ENCODE results near the gene HS6ST3.

HS6ST3 gene

DNA sequence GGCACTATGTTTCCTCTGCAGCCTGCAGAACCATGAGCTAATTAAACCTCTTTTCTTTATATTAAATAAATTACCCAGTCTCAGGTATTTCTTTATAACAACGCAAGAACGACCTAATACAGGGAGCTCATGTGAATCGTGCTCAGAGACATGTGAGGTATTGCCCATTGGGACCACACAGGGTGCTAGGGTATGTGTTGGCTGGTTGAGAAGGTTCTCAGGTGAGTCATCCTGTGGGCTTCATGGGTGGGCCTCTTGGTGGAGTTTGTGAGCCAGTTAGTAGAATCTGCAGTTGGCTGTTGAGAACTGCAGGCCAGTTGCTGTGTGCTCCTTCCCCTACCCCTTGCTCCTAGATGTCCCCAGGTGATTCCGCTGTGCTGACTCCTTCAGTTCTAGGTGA is 163.0 kb downstream of the HS6ST3 start:
- Histone ChIP-seq H3K9ac (ENCODE audit: low read length) (no peak overlapping the region), H3K4me3 (ENCODE audit: low read depth, low read length, poor library complexity, severe bottlenecking) (no peak overlapping the region)

DNA sequence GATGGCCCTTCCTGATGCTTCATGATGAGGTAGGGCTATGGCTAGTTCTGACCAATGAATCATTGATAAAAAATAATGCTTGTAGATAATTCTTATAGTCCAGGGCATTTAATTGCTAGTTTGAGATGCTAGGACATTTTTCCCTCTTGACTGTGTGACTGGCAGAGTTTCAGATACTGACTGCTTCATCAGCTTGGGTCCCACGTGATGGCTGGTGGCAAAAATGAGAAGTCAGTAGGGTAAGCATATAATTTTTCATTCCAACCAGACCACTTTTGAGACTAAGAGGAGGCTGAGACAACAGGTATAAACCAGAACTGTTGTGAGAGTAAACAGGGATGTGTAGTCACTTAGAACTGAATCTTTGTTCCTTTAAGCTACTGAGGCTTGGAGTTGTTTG is 183.3 kb downstream of the HS6ST3 start:
- Histone ChIP-seq H3K36me3 (ENCODE audit: insufficient read depth, low read length) (no peaks in the 10 kb centered on the region), H3K4me1 (ENCODE audit: insufficient read depth, low read length, severe bottlenecking) (no peaks in the 10 kb centered on the region), H3K27ac (ENCODE audit: low read depth, low read length, poor library complexity, severe bottlenecking) (no peak overlapping the region), H3K9me2 (ENCODE audit: low read depth, low read length) (no peaks in the 10 kb centered on the region), H3K4me3 (ENCODE audit: low read depth, low read length, poor library complexity, severe bottlenecking) (no peak overlapping the region), H3K9ac (ENCODE audit: low read length) (no peak overlapping the region), H3K4me2 (ENCODE audit: low read length) (no peak overlapping the region), H2AFZ (ENCODE audit: low read length) (no peak overlapping the region), H3K9me3 (ENCODE audit: low read length) (no peaks in the 10 kb centered on the region), H3K27me3 (ENCODE audit: insufficient read depth, low read length) (no peaks in the 10 kb centered on the region), H4K20me1 (ENCODE audit: insufficient read depth, low read length) (no peaks in the 10 kb centered on the region), H3K79me2 (ENCODE audit: insufficient read depth, low read length) (no peaks in the 10 kb centered on the region), H3F3A (ENCODE audit: insufficient read depth, low read length) (no peaks in the 10 kb centered on the region)
- no peak for TF ChIP-seq EZH2 (IDR thresholded peaks at IDR 0.05; ENCODE audit: borderline replicate concordance, low read length)
- TF ChIP-seq, protein P1, sequence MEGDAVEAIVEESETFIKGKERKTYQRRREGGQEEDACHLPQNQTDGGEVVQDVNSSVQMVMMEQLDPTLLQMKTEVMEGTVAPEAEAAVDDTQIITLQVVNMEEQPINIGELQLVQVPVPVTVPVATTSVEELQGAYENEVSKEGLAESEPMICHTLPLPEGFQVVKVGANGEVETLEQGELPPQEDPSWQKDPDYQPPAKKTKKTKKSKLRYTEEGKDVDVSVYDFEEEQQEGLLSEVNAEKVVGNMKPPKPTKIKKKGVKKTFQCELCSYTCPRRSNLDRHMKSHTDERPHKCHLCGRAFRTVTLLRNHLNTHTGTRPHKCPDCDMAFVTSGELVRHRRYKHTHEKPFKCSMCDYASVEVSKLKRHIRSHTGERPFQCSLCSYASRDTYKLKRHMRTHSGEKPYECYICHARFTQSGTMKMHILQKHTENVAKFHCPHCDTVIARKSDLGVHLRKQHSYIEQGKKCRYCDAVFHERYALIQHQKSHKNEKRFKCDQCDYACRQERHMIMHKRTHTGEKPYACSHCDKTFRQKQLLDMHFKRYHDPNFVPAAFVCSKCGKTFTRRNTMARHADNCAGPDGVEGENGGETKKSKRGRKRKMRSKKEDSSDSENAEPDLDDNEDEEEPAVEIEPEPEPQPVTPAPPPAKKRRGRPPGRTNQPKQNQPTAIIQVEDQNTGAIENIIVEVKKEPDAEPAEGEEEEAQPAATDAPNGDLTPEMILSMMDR (IDR thresholded peaks at IDR 0.05; ENCODE audit: low read length) = no peak

More for the DNA sequence above, 163.0 kb downstream of the HS6ST3 start:
- H3K4me2 ChIP-seq (ENCODE audit: low read length) = no peak overlapping the region
- no peaks in the 10 kb centered on the region for H3K9me3 ChIP-seq (ENCODE audit: low read length)
- no peaks in the 10 kb centered on the region for H4K20me1 ChIP-seq (ENCODE audit: insufficient read depth, low read length)
- no peaks in the 10 kb centered on the region for H3K9me2 ChIP-seq (ENCODE audit: low read depth, low read length)
- TF ChIP-seq, protein P1 (IDR thresholded peaks at IDR 0.05; ENCODE audit: low read length) = no peak
- TF ChIP-seq EZH2 (IDR thresholded peaks at IDR 0.05; ENCODE audit: borderline replicate concordance, low read length) = no peak
- no peak overlapping the region for H2AFZ ChIP-seq (ENCODE audit: low read length)
- H3K36me3 ChIP-seq (ENCODE audit: insufficient read depth, low read length) = no peaks in the 10 kb centered on the region
- no peaks in the 10 kb centered on the region for H3F3A ChIP-seq (ENCODE audit: insufficient read depth, low read length)
- H3K27me3 ChIP-seq (ENCODE audit: insufficient read depth, low read length) = no peaks in the 10 kb centered on the region
- no peaks in the 10 kb centered on the region for H3K79me2 ChIP-seq (ENCODE audit: insufficient read depth, low read length)
- no peaks in the 10 kb centered on the region for H3K4me1 ChIP-seq (ENCODE audit: insufficient read depth, low read length, severe bottlenecking)
- H3K27ac ChIP-seq (ENCODE audit: low read depth, low read length, poor library complexity, severe bottlenecking) = no peak overlapping the region

DNA sequence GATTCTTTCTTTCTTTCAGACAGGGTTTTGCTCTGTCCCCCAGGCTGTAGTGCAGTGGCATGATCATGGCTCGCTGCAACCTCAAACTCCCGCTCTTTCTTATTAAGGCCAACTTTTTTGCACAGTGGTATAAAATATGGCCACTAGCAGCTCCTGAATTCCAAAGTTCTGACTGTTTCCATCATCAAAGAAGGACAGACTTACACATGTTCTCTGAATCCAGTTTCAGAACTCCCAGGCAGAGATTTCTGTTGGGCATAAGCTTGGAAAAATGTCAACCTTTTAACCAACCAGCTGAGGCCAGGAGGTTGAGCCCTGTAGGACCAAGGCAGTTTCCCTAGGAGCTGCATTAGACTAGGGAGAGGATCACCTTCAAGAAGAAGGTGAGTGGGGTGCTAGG is 184.1 kb downstream of the HS6ST3 start:
- Histone ChIP-seq H3K79me2 (ENCODE audit: insufficient read depth, low read length) (no peaks in the 10 kb centered on the region), H3K27me3 (ENCODE audit: insufficient read depth, low read length) (no peaks in the 10 kb centered on the region), H3K4me1 (ENCODE audit: insufficient read depth, low read length, severe bottlenecking) (no peaks in the 10 kb centered on the region), H3K36me3 (ENCODE audit: insufficient read depth, low read length) (no peaks in the 10 kb centered on the region), H3K27ac (ENCODE audit: low read depth, low read length, poor library complexity, severe bottlenecking) (no peak overlapping the region), H3K4me3 (ENCODE audit: low read depth, low read length, poor library complexity, severe bottlenecking) (no peak overlapping the region), H3K4me2 (ENCODE audit: low read length) (no peak overlapping the region), H3K9ac (ENCODE audit: low read length) (no peak overlapping the region), H3K9me2 (ENCODE audit: low read depth, low read length) (no peaks in the 10 kb centered on the region), H2AFZ (ENCODE audit: low read length) (no peak overlapping the region), H4K20me1 (ENCODE audit: insufficient read depth, low read length) (no peaks in the 10 kb centered on the region), H3K9me3 (ENCODE audit: low read length) (no peaks in the 10 kb centered on the region), H3F3A (ENCODE audit: insufficient read depth, low read length) (no peaks in the 10 kb centered on the region)
- no peak for TF ChIP-seq EZH2 (IDR thresholded peaks at IDR 0.05; ENCODE audit: borderline replicate concordance, low read length)
- TF ChIP-seq, protein P1 (IDR thresholded peaks at IDR 0.05; ENCODE audit: low read length) = no peak

Data from OCI-LY1 (cell line).